ENCODE results near the gene PHF21A. TPM values are rescaled to one million over a fixed set of nuclear protein-coding genes. Genes with fewer than 3 reads are reported as not detected.
"Not testable (repeated sequence)": the region's sequence is repeated elsewhere in the genome, so short reads cannot be mapped to it uniquely, and the experiment has no call there.

The PHF21A gene
- total RNA-seq, 1 experiment from 2014 or later: 51.7 TPM

- H3K4me2 ChIP-seq (ENCODE audit: low read depth, low read length, poor library complexity, severe bottlenecking): no peak overlapping the region
- peaks cover 89% of the 10 kb centered on the region for H3K79me2 ChIP-seq (ENCODE audit: low read length)
- no peak overlapping the region for H2AFZ ChIP-seq (ENCODE audit: low read length)
- no peak overlapping the region for H3K27ac ChIP-seq (ENCODE audit: low read length)
- no peaks in the 10 kb centered on the region for H4K20me1 ChIP-seq (ENCODE audit: insufficient read depth, low read depth, low read length)
- H3K9me2 ChIP-seq (replicated peaks; ENCODE audit: insufficient read depth, low read length): no peaks in the 10 kb centered on the region
- H3K4me3 ChIP-seq (ENCODE audit: low read length): no peak overlapping the region
- no peaks in the 10 kb centered on the region for H3K9me3 ChIP-seq (ENCODE audit: low read length)
- H3K4me1 ChIP-seq (ENCODE audit: low read length): peaks cover 6% of the 10 kb centered on the region; the same call in 1 of the 2 replicates
- H3K27me3 ChIP-seq (ENCODE audit: low read length): no peaks in the 10 kb centered on the region
- peaks cover 14% of the 10 kb centered on the region for H3K36me3 ChIP-seq (ENCODE audit: insufficient read depth, low read length)
- H3K9ac ChIP-seq (ENCODE audit: low read length): no peak overlapping the region
- no peak for DNase-seq
These were observed 137.8 kb downstream of the PHF21A start for GRCh38 chr11:45983471-45983845.

- H4K20me1 ChIP-seq (ENCODE audit: insufficient read depth, low read depth, low read length): no peaks in the 10 kb centered on the region
- peaks cover 87% of the 10 kb centered on the region for H3K79me2 ChIP-seq (ENCODE audit: low read length)
- no peak for DNase-seq
- H3K36me3 ChIP-seq (ENCODE audit: insufficient read depth, low read length): peaks cover 18% of the 10 kb centered on the region
- H3K4me2 ChIP-seq (ENCODE audit: low read depth, low read length, poor library complexity, severe bottlenecking): no peak overlapping the region
- H3K9me3 ChIP-seq (ENCODE audit: low read length): no peaks in the 10 kb centered on the region
- no peak overlapping the region for H2AFZ ChIP-seq (ENCODE audit: low read length)
- H3K4me3 ChIP-seq (ENCODE audit: low read length): no peak overlapping the region
- no peak overlapping the region for H3K9ac ChIP-seq (ENCODE audit: low read length)
- no peak overlapping the region for H3K27ac ChIP-seq (ENCODE audit: low read length)
- H3K27me3 ChIP-seq (ENCODE audit: low read length): no peaks in the 10 kb centered on the region
- H3K9me2 ChIP-seq (replicated peaks; ENCODE audit: insufficient read depth, low read length): no peaks in the 10 kb centered on the region
- peaks cover 6% of the 10 kb centered on the region; the same call in 1 of the 2 replicates for H3K4me1 ChIP-seq (ENCODE audit: low read length)
These were observed 138.4 kb downstream of the PHF21A start for GRCh38 chr11:45982656-45983470.

- H2AFZ ChIP-seq (ENCODE audit: low read length); H3K4me2 ChIP-seq (ENCODE audit: low read depth, low read length, poor library complexity, severe bottlenecking); H3K9ac ChIP-seq (ENCODE audit: low read length); H3K9me2 ChIP-seq (replicated peaks; ENCODE audit: insufficient read depth, low read length); H3K27me3 ChIP-seq (ENCODE audit: low read length); H3K9me3 ChIP-seq (ENCODE audit: low read length); H3K27ac ChIP-seq (ENCODE audit: low read length); H3K4me1 ChIP-seq (ENCODE audit: low read length); DNase-seq; H3K4me3 ChIP-seq (ENCODE audit: low read length); H4K20me1 ChIP-seq (ENCODE audit: insufficient read depth, low read depth, low read length): not testable (repeated sequence)
- Histone ChIP-seq H3K79me2 (ENCODE audit: low read length) (peaks cover 82% of the 10 kb centered on the region), H3K36me3 (ENCODE audit: insufficient read depth, low read length) (peaks cover 18% of the 10 kb centered on the region)
These were observed 139.4 kb downstream of the PHF21A start for GRCh38 chr11:45981826-45982225.

- Histone ChIP-seq H3K27ac (ENCODE audit: low read length) (no peak overlapping the region), H3K4me1 (ENCODE audit: low read length) (no peaks in the 10 kb centered on the region), H2AFZ (ENCODE audit: low read length) (no peak overlapping the region), H3K27me3 (ENCODE audit: low read length) (no peaks in the 10 kb centered on the region), H3K4me2 (ENCODE audit: low read depth, low read length, poor library complexity, severe bottlenecking) (no peak overlapping the region), H3K9ac (ENCODE audit: low read length) (no peak overlapping the region), H3K9me3 (ENCODE audit: low read length) (no peaks in the 10 kb centered on the region), H3K36me3 (ENCODE audit: insufficient read depth, low read length) (peaks cover 30% of the 10 kb centered on the region), H4K20me1 (ENCODE audit: insufficient read depth, low read depth, low read length) (no peaks in the 10 kb centered on the region), H3K4me3 (ENCODE audit: low read length) (no peak overlapping the region), H3K9me2 (replicated peaks; ENCODE audit: insufficient read depth, low read length) (no peaks in the 10 kb centered on the region), H3K79me2 (ENCODE audit: low read length) (peaks cover 30% of the 10 kb centered on the region)
- DNase-seq: no peak
These were observed 146.4 kb downstream of the PHF21A start for GRCh38 chr11:45974806-45975205.

GRCh38 chr11:45973601-45974000 is 147.7 kb downstream of the PHF21A start:
- DNase-seq: no peak
- Histone ChIP-seq H3K9me2 (replicated peaks; ENCODE audit: insufficient read depth, low read length) (no peaks in the 10 kb centered on the region), H3K27ac (ENCODE audit: low read length) (no peak overlapping the region), H3K27me3 (ENCODE audit: low read length) (no peaks in the 10 kb centered on the region), H3K4me2 (ENCODE audit: low read depth, low read length, poor library complexity, severe bottlenecking) (no peak overlapping the region), H3K9me3 (ENCODE audit: low read length) (no peaks in the 10 kb centered on the region), H3K36me3 (ENCODE audit: insufficient read depth, low read length) (peaks cover 24% of the 10 kb centered on the region), H3K79me2 (ENCODE audit: low read length) (0 out of 2 replicates have a peak, but pooled peaks cover 21% of the 10 kb centered on the region), H3K9ac (ENCODE audit: low read length) (no peak overlapping the region), H3K4me3 (ENCODE audit: low read length) (no peak overlapping the region), H4K20me1 (ENCODE audit: insufficient read depth, low read depth, low read length) (no peaks in the 10 kb centered on the region), H2AFZ (ENCODE audit: low read length) (no peak overlapping the region), H3K4me1 (ENCODE audit: low read length) (no peaks in the 10 kb centered on the region)

- H3K36me3 ChIP-seq (ENCODE audit: insufficient read depth, low read length): peaks cover 19% of the 10 kb centered on the region; the same call in 1 of the 2 replicates
- DNase-seq: no peak
- H3K79me2 ChIP-seq (ENCODE audit: low read length): 0 out of 2 replicates have a peak, but pooled peaks cover 4% of the 10 kb centered on the region
- no peaks in the 10 kb centered on the region for H3K9me3 ChIP-seq (ENCODE audit: low read length)
- H3K4me2 ChIP-seq (ENCODE audit: low read depth, low read length, poor library complexity, severe bottlenecking): no peak overlapping the region
- no peaks in the 10 kb centered on the region for H4K20me1 ChIP-seq (ENCODE audit: insufficient read depth, low read depth, low read length)
- H3K4me1 ChIP-seq (ENCODE audit: low read length): peaks cover 7% of the 10 kb centered on the region
- no peak overlapping the region for H3K9ac ChIP-seq (ENCODE audit: low read length)
- no peaks in the 10 kb centered on the region for H3K27me3 ChIP-seq (ENCODE audit: low read length)
- H3K4me3 ChIP-seq (ENCODE audit: low read length): no peak overlapping the region
- no peak overlapping the region for H3K27ac ChIP-seq (ENCODE audit: low read length)
- H3K9me2 ChIP-seq (replicated peaks; ENCODE audit: insufficient read depth, low read length): no peaks in the 10 kb centered on the region
- no peak overlapping the region for H2AFZ ChIP-seq (ENCODE audit: low read length)
These were observed 152.4 kb downstream of the PHF21A start for GRCh38 chr11:45968901-45969300.

- Histone ChIP-seq H3K9me2 (replicated peaks; ENCODE audit: insufficient read depth, low read length) (no peaks in the 10 kb centered on the region), H3K9ac (ENCODE audit: low read length) (no peak overlapping the region), H3K4me2 (ENCODE audit: low read depth, low read length, poor library complexity, severe bottlenecking) (no peak overlapping the region), H3K4me1 (ENCODE audit: low read length) (peaks cover 7% of the 10 kb centered on the region), H3K4me3 (ENCODE audit: low read length) (no peak overlapping the region), H4K20me1 (ENCODE audit: insufficient read depth, low read depth, low read length) (no peaks in the 10 kb centered on the region), H2AFZ (ENCODE audit: low read length) (no peak overlapping the region), H3K27ac (ENCODE audit: low read length) (no peak overlapping the region), H3K9me3 (ENCODE audit: low read length) (no peaks in the 10 kb centered on the region), H3K79me2 (ENCODE audit: low read length) (no peaks in the 10 kb centered on the region), H3K27me3 (ENCODE audit: low read length) (no peaks in the 10 kb centered on the region), H3K36me3 (ENCODE audit: insufficient read depth, low read length) (peaks cover 19% of the 10 kb centered on the region; the same call in 1 of the 2 replicates)
- DNase-seq: no peak
These were observed 153.7 kb downstream of the PHF21A start for GRCh38 chr11:45967506-45967905.

GRCh38 chr11:45964911-45965389 is 156.3 kb downstream of the PHF21A start:
- Histone ChIP-seq H3K4me3 (ENCODE audit: low read length) (no peak overlapping the region), H3K27me3 (ENCODE audit: low read length) (no peaks in the 10 kb centered on the region), H3K27ac (ENCODE audit: low read length) (no peak overlapping the region), H3K4me1 (ENCODE audit: low read length) (peaks cover 7% of the 10 kb centered on the region), H3K36me3 (ENCODE audit: insufficient read depth, low read length) (peaks cover 29% of the 10 kb centered on the region), H4K20me1 (ENCODE audit: insufficient read depth, low read depth, low read length) (no peaks in the 10 kb centered on the region), H2AFZ (ENCODE audit: low read length) (no peak overlapping the region), H3K9me2 (replicated peaks; ENCODE audit: insufficient read depth, low read length) (no peaks in the 10 kb centered on the region), H3K79me2 (ENCODE audit: low read length) (peaks cover 3% of the 10 kb centered on the region; the same call in 1 of the 2 replicates), H3K9me3 (ENCODE audit: low read length) (no peaks in the 10 kb centered on the region), H3K9ac (ENCODE audit: low read length) (no peak overlapping the region), H3K4me2 (ENCODE audit: low read depth, low read length, poor library complexity, severe bottlenecking) (peak overlapping the region; percentile 22)
- peak; percentile 93 for DNase-seq

Measured in Karpas-422 (cell line).